KOPT-K1 (cell line): ENCODE measurements around the gene CRB1.

Source experiments
- H3K27ac ChIP-seq: fragments of 200-600 bp; sonication (generic); 2 replicates; pipeline ENCODE4 v1.5.1; 2016; ENCODE audit warnings: antibody characterized with exemption, mild to moderate bottlenecking, low read depth, low read length; ENCODE audit not compliant: poor library complexity, severe bottlenecking
- H3K36me3 ChIP-seq: fragments of 200-600 bp; sonication (generic); 2 replicates; pipeline ENCODE4 v1.5.1; 2017; ENCODE audit warnings: antibody characterized with exemption, mild to moderate bottlenecking, low read length, moderate library complexity; ENCODE audit not compliant: insufficient read depth
- H3K9me3 ChIP-seq: fragments of 200-600 bp; sonication (generic); 2 replicates; pipeline ENCODE4 v1.5.1; 2017; ENCODE audit warnings: antibody characterized with exemption, low read length, mild to moderate bottlenecking; ENCODE audit not compliant: insufficient read depth, poor library complexity, severe bottlenecking

Gene CRB1

GRCh38 chr1:197429372-197429771 lies 161.3 kb downstream of the CRB1 start:
- no peaks in the 10 kb centered on the region for H3K36me3 ChIP-seq
- no peaks in the 10 kb centered on the region for H3K9me3 ChIP-seq
- H3K27ac ChIP-seq: no peak overlapping the region

- no peaks in the 10 kb centered on the region for H3K9me3 ChIP-seq
- H3K27ac ChIP-seq: no peak overlapping the region
- H3K36me3 ChIP-seq: no peaks in the 10 kb centered on the region
These were observed 167.2 kb downstream of the CRB1 start for GRCh38 chr1:197435224-197435623.

- Histone ChIP-seq H3K27ac (no peak overlapping the region), H3K36me3 (no peaks in the 10 kb centered on the region), H3K9me3 (no peaks in the 10 kb centered on the region)
These were observed 169.5 kb downstream of the CRB1 start for GRCh38 chr1:197437601-197438000.

- H3K9me3 ChIP-seq: no peaks in the 10 kb centered on the region
- no peaks in the 10 kb centered on the region for H3K36me3 ChIP-seq
- H3K27ac ChIP-seq: no peak overlapping the region
These were observed 170.1 kb downstream of the CRB1 start for GRCh38 chr1:197438010-197438790.

GRCh38 chr1:197439708-197440280 lies 171.7 kb downstream of the CRB1 start:
- Histone ChIP-seq H3K27ac (no peak overlapping the region), H3K36me3 (no peaks in the 10 kb centered on the region), H3K9me3 (no peaks in the 10 kb centered on the region)

- H3K9me3 ChIP-seq: no peaks in the 10 kb centered on the region
- no peaks in the 10 kb centered on the region for H3K36me3 ChIP-seq
- H3K27ac ChIP-seq: no peak overlapping the region
These were observed 172.7 kb downstream of the CRB1 start for GRCh38 chr1:197440715-197441114.

- no peak overlapping the region for H3K27ac ChIP-seq
- H3K9me3 ChIP-seq: no peaks in the 10 kb centered on the region
- H3K36me3 ChIP-seq: no peaks in the 10 kb centered on the region
These were observed 174.0 kb downstream of the CRB1 start for GRCh38 chr1:197441999-197442414.

GRCh38 chr1:197444755-197445154 lies 176.7 kb downstream of the CRB1 start:
- Histone ChIP-seq H3K36me3 (no peaks in the 10 kb centered on the region), H3K27ac (no peak overlapping the region), H3K9me3 (no peaks in the 10 kb centered on the region)

- H3K27ac ChIP-seq: no peak overlapping the region
- H3K9me3 ChIP-seq: no peaks in the 10 kb centered on the region
- no peaks in the 10 kb centered on the region for H3K36me3 ChIP-seq
These were observed 180.2 kb downstream of the CRB1 start for GRCh38 chr1:197448121-197448779.

- H3K36me3 ChIP-seq: no peaks in the 10 kb centered on the region
- H3K27ac ChIP-seq: no peak overlapping the region
- H3K9me3 ChIP-seq: no peaks in the 10 kb centered on the region
These were observed 183.3 kb downstream of the CRB1 start for GRCh38 chr1:197451381-197451780.

- Histone ChIP-seq H3K9me3 (no peaks in the 10 kb centered on the region), H3K27ac (no peak overlapping the region), H3K36me3 (no peaks in the 10 kb centered on the region)
These were observed 185.5 kb downstream of the CRB1 start for GRCh38 chr1:197453376-197454058.

GRCh38 chr1:197462539-197462938 lies 194.5 kb downstream of the CRB1 start:
- H3K9me3 ChIP-seq: no peaks in the 10 kb centered on the region
- no peak overlapping the region for H3K27ac ChIP-seq
- no peaks in the 10 kb centered on the region for H3K36me3 ChIP-seq

GRCh38 chr1:197463142-197463541 lies 195.1 kb downstream of the CRB1 start:
- Histone ChIP-seq H3K36me3 (no peaks in the 10 kb centered on the region), H3K9me3 (no peaks in the 10 kb centered on the region), H3K27ac (no peak overlapping the region)

GRCh38 chr1:197464044-197464443 lies 196.0 kb downstream of the CRB1 start:
- Histone ChIP-seq H3K36me3 (no peaks in the 10 kb centered on the region), H3K27ac (no peak overlapping the region), H3K9me3 (no peaks in the 10 kb centered on the region)
